NCI-H460 (cell line): Measurements from ENCODE around the gene ERP44. TPM values are rescaled to one million over a fixed set of nuclear protein-coding genes. Genes with fewer than 3 reads are reported as not detected.
"Not testable (repeated sequence)": the region's sequence is repeated elsewhere in the genome, so short reads cannot be mapped to it uniquely, and the experiment has no call there.

ENCODE experiments used
- DNase-seq: peaks from one replicate; pipeline ENCODE4 v3.0.0-alpha.2; 2016; ENCODE audit warnings: low read depth; ENCODE audit errors: extremely low read depth
- total RNA-seq: library from RNA; depleted of rRNA; stranded (reverse); fragments of >200 nt; shearing (Covaris generic); gene quantifications from 2 replicates; pipeline ENCODE4 v1.2.3, GENCODE V29; 2014

ERP44 gene
- total RNA-seq, 1 experiment from 2014 or later, result 25.0 TPM

DNA sequence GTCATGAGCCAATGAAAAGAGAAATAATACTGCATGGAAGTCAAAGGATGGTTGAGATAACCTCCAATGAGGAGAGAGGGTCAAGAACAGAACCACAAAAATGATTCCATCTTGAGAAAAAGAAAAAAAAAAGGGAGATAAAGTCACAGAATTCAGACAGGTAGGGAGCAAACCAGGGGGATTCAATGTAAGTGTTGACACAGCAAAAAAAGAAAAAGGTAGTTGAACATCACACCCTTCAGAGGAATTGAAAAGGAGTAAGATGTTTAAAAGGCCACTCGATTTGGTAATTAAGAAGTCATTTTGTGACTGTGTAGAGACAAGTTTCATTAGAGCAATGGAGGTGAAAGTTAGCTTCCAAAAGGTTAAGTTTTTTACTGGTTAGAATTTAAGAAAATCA is 79.3 kb downstream of the ERP44 start:
- no peak for DNase-seq

DNA sequence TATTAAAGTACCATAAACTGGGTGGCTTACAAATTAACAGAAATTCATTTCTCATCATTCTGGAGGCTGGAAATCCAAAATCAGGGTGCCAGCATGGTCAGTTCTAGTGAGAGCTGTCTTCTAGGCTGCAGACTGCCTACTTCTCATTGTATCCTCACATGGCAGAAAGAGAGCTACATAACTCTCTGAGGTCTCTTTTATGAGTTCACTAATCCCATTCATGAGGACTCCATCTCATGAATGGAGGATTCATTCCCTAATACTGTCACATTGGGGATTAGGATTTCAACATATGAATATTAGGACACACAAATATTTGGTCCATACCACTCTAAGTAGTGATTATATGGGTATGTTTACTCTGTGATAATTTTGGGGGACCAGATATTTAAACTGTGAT is 84.0 kb downstream of the ERP44 start:
- no peak for DNase-seq

DNA sequence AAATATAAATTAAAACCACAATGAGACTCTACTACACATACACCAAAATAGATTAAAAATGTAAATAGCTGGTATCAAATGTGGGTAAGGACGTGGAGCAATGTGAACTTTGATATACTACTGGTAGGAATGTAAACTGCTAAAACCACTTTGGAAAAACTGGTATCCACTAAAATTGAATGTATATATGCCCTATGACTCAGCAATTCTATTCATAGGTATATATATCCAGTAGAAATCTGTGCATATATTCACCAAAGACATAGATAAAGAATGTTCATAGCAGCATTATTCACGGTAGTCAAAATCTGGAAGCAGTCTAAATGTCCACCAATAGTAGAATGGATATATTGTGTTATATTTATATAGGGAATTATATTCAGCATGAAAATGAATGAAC is 85.2 kb downstream of the ERP44 start:
- DNase-seq, result no peak

DNA sequence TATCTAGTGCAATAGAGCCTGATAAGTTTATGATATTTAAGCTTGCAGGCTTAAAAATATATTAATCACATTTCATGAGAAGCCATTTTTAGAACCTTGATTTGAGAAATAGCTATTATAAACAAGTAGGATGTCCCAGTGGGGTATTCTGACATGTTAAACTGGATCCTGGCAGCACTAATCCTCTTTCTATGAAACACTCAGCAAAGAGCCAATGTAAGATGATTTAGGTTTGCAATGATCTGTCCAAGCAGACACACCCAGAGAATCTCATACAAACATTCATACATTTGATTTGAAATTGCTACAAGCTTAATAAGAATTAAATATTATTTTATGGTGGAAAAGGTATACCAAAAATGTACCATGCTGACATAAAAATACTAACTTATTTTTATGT is 86.5 kb downstream of the ERP44 start:
- DNase-seq, result no peak

DNA sequence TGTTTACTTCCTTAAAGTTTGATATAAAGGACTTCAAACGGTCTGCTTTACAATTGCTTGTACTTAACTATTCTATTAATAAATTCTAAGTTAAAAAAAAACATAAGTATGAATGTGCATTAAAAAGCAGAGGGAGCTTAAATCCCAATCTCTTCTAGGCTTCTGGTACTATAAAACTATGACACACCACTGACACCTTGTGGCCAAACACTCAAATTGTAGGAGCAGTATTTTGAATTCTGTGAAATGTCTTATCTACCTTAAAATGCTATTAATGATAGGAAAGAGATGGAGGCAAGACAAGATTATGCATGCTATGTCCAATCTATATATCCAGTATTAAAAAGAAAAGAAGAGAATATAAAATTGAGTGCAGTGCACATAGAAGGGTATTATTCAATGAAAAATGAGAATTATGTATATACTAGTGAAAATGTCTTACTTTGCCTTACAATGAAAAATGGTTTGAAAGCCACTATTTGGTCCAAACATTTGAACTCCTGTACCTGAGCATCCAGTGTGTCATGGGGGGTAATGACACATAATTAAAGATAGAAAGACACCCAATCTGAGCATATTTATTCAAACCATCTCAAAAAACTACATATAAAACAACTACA is 87.6 kb downstream of the ERP44 start:
- peak; percentile 43 for DNase-seq

DNA sequence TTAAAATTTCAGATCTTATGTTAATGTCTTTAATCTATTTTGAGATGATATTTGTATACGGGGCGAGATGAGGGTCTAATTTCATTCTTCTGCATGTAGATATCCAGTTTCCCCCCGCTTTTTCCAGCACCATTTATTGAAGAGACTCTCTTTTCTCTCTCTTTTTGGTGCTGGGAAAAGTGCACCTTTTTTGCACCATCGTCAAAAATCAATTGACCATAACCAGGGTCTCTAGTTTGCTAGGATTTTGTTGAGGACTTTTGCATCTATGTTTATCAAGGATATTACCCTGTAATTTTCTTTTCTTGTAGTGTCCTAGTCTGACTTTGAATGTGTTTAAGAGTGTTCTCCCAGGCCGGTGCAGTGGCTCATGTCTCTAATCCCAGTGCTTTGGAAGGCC is 99.0 kb downstream of the ERP44 start:
- DNase-seq, result no peak

DNA sequence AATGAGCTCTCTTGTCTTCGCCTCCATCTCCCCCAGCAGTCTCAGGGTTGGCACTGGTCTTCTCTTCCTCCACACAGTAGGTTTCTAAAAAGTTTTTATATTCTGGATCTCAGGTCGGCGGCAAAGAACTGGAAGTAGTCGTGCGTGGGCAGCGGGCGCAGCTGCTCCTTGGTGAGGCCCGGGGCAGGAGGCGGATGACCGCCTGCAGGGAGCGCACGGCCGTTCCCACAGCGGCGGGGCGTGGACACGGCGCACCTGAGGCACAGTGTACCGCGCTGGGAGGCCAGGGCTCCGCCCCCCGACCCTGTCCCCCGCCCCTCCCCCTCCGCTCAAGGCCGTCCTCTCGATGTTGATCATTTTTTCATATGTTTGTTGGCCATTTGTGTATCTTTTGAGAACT is 99.9 kb downstream of the ERP44 start:
- no peak for DNase-seq

DNA sequence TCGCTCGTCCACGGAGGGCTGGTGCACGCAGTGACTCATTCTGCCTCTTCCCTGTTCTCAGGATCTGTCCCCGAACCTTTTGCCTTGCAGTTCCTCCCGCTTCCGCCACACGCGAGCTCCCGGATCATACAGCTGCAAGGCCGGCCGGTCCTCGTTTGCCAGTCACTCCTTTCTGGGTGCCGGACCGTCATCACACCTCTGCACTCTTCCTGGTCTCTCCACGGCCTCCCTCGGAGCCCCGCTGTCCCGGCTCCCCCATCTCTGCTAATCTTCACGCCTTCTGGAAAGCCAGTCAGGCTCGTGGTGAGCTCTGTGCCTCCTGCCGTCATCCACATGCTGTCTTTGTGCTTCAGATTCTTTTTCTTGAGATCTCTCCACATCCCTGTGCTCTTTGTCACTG is 100.5 kb downstream of the ERP44 start:
- DNase-seq, result no peak

DNA sequence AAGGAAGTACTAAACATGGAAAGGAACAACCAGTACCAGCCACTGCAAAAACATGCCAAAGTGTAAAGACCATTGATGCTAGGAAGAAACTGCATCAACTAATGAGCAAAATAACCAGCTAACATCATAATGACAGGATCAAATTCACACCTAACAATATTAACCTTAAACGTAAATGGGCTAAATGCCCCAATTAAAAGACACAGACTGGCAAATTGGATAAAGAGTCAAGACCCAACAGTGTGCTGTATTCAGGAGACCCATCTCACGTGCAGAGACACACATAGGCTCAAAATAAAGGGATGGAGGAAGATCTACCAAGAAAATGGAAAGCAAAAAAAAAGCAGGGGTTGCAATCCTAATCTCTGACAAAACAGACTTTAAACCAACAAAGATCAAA is 108.3 kb downstream of the ERP44 start:
- not testable (repeated sequence) for DNase-seq

DNA sequence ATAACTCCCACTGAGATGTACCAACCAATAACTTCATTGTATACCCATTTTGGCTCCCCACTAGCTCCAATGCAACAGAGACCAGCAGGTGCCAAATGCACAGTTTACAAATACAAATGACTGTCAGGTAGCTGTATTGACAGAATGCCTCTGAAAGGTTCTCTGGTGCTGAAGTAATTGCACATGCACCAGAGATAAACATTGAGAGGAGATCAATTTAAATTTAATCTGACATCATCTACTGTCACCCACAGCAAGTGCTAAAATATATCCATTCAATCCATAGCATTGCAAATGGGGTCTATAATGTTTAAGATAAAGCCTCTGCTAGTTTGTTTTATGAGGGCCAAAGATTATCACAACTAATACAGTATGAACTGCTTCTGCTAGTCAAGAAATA is 112.2 kb downstream of the ERP44 start:
- no peak for DNase-seq

DNA sequence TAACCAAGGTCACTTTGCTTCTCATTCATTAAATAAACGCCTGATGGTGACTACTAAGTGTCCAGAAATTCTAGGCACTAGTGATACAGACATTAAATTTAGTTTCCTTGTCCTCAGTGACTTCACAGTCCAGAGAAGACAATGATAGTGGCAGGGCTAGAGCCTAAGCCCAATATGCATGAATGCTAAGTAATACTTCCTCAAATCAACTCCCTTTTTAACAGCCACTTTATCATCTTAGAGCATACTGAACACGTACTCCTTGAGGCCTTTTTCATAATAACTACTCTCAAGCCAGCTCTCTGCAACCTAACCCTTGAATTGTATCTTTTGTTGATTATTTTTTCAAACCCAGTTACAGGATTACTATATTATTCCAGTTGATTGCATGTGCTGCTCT is 118.2 kb downstream of the ERP44 start:
- DNase-seq, result no peak

DNA sequence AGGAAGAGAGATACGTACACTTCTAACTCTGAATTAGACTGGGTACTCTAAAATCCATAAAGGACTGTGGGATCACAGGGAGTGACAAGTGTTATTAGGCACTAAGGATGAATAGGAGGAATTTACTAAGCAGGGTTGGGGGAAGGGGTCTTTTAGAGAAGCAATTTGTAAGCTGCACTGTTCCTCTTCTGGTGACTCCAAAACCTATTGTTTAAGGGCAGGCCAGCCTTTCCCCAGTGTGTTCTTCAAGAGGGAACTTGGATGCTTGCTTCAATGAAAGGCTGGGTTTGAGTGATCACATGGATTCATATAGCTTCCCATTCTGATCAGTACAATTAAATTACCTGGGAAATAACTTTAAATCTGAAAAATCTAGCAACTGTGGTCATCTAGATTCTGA is 120.6 kb downstream of the ERP44 start:
- DNase-seq, result no peak

DNA sequence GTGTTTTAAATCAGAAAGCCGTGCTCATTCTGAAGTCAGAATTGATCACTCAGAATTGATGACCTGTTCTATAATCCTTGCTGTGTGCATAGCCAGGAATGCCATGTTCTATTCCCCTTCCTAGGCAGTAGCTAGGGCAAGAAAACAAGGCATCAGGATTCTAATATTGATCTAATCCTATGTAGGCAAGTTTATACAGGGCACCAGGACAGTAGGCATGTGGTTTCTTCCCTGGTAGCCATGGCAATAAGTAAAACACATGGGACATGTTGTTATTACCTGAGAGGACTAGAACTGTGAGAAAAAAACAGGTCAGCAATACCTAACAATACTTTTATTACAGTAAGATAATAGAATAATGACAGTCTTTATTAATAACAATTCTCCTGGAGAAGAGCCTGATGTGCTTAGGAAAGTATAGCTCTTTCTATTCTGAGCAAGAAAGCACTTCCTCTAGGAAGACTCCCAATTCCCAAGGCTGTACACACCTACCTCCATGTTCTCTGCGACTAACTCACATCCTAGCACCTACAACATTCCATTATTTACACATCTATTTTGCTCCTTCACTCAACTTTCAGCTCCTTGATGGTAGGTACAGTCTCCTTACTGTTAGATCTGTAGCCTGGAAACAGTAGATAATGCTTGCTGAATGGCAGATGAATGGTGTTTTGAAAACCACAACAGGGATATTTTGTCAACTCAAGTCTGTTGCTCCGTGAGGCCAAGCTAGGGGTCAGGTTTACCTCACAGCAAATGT is 121.6 kb downstream of the ERP44 start:
- DNase-seq, result no peak

DNA sequence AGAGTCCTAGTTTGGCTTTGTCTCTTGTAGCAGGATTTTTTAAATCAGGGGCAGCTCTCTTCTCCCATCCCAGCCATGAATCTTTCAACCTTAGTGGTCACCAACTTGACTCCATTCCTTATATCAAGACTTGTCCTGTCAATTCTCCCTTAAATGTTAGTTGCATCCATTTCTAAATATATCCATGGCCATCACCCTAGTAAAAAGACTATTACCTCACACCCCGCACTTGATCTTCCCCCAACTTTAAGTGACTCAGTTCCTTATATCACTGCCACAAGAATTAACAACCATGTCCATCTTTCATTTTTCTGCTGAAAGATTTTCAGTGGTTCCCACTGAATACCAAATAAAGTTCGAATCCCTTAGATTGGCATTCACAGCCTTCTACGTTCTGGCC is 125.3 kb downstream of the ERP44 start:
- no peak for DNase-seq

DNA sequence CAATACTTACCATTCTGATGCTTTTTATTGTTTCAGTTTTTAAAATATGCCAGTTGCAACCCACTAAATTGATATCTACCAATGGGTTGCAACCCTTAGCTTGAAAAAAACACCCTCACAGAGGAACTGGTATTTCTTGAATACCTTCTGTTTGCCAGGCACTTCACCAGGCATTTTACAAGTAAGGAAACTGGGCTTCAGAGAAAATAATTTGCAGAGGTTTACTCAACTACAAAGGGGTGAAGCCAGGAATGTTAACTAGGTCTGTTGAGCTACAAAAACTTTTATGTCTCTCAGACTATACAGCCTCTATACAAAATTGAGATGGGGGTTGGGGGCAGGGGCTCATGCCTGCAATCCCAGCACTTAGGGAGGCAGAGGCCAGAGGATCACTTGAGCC is 127.4 kb downstream of the ERP44 start:
- DNase-seq, result no peak

DNA sequence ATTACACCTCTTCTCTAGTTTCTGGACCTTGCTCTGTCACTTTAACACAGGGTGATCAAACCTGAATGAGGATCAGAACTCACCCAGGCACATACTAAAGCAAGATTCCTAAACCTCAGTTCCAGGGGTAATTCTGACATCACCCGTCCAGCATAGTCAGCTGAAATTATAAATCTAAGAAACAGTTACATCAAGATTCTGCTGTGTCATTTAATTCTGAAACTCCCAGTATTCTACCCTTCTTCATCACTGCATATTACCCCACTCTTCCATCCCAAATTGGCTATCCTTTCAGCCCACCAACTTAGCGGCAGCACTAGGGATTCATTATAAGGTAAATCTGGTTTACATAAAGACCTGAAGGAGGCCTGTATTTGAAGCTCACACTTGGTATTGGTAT is 128.3 kb downstream of the ERP44 start:
- no peak for DNase-seq

DNA sequence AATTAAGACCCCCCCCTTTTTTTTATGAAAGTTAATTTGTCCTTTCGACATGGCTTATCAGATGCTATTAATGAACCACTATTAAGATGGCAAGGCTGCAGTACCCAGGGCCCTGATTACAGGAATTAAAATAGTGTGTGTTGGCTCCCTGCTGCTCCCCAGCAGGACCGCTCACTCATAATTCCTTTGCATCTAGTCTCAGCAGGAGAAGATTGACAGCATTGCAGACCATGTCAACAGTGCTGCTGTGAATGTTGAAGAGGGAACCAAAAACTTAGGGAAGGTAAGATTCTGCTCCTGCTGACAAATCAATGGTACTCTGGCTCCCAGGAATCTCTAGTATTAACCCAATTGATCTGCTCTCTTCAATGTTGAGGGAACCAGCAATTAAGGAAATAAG is 131.3 kb downstream of the ERP44 start:
- DNase-seq, result no peak

DNA sequence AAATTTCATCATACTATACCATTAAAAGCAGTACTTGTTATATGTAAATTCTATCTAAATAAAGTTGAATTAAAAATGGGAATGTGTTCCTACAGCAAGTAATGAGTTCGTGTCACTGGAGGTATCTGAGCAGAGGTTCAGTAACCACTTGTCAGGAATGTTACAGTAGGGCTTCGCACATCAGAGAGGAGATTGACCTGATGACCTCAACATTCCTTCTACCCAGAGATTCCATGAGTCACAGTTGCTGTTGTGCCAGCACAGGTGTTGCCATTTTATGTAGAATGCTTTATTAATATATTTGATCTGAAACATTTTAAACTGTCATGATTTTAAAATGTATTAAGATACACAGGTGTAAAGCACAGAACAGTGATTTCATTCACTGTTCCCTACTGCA is 132.1 kb downstream of the ERP44 start:
- peak; percentile 9 for DNase-seq

DNA sequence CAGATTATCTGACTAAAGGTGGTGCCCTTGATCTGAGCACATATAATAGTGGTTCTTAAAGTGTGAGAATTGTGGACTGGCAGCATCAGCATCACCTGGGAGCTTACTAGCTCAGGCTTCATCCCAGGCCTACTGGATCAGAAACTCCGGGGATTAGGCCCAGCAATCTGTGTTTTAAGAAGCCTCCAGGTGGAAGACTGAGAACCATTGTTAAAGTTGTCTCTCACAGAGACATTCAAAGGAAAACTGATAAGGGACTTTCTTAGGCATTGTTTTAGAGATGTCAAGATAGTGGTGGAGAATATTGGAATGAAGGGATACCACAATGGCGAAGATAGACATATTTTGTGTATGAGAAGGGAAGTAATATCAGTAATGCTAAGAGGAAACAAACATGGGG is 132.8 kb downstream of the ERP44 start:
- DNase-seq, result no peak

DNA sequence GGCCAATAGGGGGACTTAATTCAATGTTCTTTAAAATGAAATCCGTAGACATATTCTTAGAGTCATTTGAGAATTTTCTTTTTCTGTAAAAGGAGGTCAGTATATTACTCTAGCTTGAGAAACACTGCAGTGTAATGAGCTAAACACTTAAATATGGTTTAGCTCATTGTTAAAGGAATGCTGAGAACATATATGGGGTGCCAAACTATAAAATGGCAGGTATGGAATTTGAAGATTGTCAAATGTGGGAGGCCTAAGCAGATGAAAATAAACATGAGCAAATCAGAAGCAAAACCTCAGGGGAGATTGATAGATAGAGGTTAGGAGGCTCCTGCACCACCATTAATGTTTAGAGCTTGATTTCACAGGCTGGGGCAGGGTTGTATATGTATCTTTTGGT is 134.5 kb downstream of the ERP44 start:
- no peak for DNase-seq

DNA sequence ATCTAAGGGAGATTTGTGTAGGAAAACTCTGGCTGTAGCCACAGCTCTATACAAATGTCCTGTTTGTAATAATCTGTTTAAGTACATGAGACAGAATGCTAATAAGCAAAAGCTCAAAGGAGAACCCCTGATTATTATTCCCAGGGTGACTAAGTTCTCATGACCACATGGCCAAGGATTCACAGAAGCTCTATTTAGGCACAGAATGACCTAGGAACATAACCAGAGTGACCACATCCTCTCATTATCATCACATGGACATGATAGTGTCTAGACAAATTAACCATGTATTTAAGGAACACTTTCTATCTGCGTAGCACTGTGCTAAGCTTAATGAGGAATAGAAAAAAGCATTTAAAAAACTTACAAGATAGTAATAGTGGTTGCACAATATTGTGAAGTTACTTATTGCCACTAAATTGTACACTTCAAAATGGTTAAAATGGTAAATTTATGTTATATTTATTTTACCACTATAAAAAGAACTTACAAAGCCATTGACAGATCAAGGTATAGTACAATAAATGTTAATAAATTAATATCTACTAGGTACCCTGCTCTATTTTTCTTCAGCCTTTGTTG is 136.0 kb downstream of the ERP44 start:
- DNase-seq, result no peak

DNA sequence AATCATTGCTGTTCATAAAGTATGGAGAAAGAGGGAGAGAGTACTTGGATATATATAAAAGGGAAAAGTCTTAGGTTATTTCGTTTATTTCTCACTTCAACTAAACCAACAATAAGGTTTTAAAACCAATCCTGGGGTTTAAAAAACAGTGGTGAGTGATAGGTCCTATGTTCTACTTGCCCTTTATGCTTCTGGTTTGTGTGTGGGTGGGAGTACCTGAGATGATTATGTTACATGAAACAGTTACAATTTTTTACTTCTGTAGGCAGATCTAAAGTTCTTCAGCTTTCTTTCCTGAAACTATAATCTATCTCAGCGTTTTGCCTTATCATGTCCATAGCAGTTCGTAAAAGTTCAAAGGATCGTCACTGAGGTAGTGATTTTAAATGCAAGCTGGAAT is 143.2 kb downstream of the ERP44 start:
- DNase-seq, result no peak
